GM23338 (cell line): Measurements from ENCODE around the gene RAB5B. TPM values are rescaled to one million over a fixed set of nuclear protein-coding genes. Genes with fewer than 3 reads are reported as not detected.

ENCODE experiments used
- ATAC-seq: fragments of 200-7000 bp; cut with Tn5 transposase; 3 replicates; pipeline ENCODE4 v1.9.1; 2020
- DNase-seq: peaks from one replicate; pipeline ENCODE4 v3.0.0-alpha.2; 2015; ENCODE audit warnings: low spot score
- H2AFZ ChIP-seq: fragments of 200-600 bp; sonication (generic); 2 replicates; pipeline ENCODE4 v1.8.0; 2016; ENCODE audit warnings: antibody characterized with exemption, mild to moderate bottlenecking, moderate library complexity
- H3F3A ChIP-seq: fragments of 200-600 bp; sonication (generic); replicated peaks from 2 replicates; pipeline ENCODE4 v1.8.0; 2017; ENCODE audit warnings: antibody characterized with exemption, mixed run types, low read depth
- H3K27ac ChIP-seq: fragments of 200-600 bp; sonication (generic); 2 replicates; pipeline ENCODE4 v1.6.1; 2016; ENCODE audit warnings: low read depth
- H3K27me3 ChIP-seq: fragments of 200-600 bp; sonication (generic); 2 replicates; pipeline ENCODE4 v1.8.0; 2016; ENCODE audit warnings: mild to moderate bottlenecking, mixed run types, moderate library complexity; ENCODE audit not compliant: insufficient read depth
- H3K36me3 ChIP-seq: fragments of 200-600 bp; sonication (generic); 2 replicates; pipeline ENCODE4 v1.8.0; 2016; ENCODE audit warnings: mild to moderate bottlenecking; ENCODE audit not compliant: insufficient read depth
- H3K4me1 ChIP-seq: fragments of 200-600 bp; sonication (generic); 2 replicates; pipeline ENCODE4 v1.8.0; 2016; ENCODE audit warnings: mild to moderate bottlenecking, moderate library complexity; ENCODE audit not compliant: insufficient read depth
- H3K4me2 ChIP-seq: fragments of 200-600 bp; sonication (generic); 2 replicates; pipeline ENCODE4 v1.7.1; 2017; ENCODE audit warnings: mixed run types
- H3K4me3 ChIP-seq: fragments of 200-600 bp; sonication (generic); 2 replicates; pipeline ENCODE4 v1.6.1; 2016; ENCODE audit warnings: mixed run types
- H3K79me2 ChIP-seq: fragments of 200-600 bp; sonication (generic); replicated peaks from 2 replicates; pipeline ENCODE4 v1.8.0; 2017; ENCODE audit warnings: mild to moderate bottlenecking; ENCODE audit not compliant: insufficient read depth
- H3K9me2 ChIP-seq: fragments of 200-600 bp; sonication (generic); 2 replicates; pipeline ENCODE4 v1.8.0; 2017; ENCODE audit not compliant: insufficient read depth
- H4K20me1 ChIP-seq: fragments of 200-600 bp; sonication (generic); replicated peaks from 2 replicates; pipeline ENCODE4 v1.8.0; 2017; ENCODE audit warnings: mild to moderate bottlenecking; ENCODE audit not compliant: insufficient read depth
- H3K27ac Mint-ChIP-seq: 2 replicates; pipeline ENCODE4 v1.8.0; 2020; ENCODE audit warnings: inconsistent platforms, mild to moderate bottlenecking, moderate library complexity, mixed read lengths
- H3K27me3 Mint-ChIP-seq: 3 replicates; pipeline ENCODE4 v1.8.0; 2022; ENCODE audit warnings: low read depth, mild to moderate bottlenecking, moderate library complexity, mixed read lengths, inconsistent platforms; ENCODE audit not compliant: insufficient read depth, poor library complexity
- H3K36me3 Mint-ChIP-seq: 3 replicates; pipeline ENCODE4 v1.8.0; 2021; ENCODE audit warnings: low read depth, mild to moderate bottlenecking, inconsistent platforms, moderate library complexity, mixed read lengths
- H3K4me1 Mint-ChIP-seq: 3 replicates; pipeline ENCODE4 v1.8.0; 2020; ENCODE audit warnings: mild to moderate bottlenecking, inconsistent platforms, mixed read lengths
- H3K4me3 Mint-ChIP-seq: 3 replicates; pipeline ENCODE4 v1.8.0; 2021; ENCODE audit warnings: moderate library complexity, mild to moderate bottlenecking, inconsistent platforms, mixed read lengths
- H3K9me3 Mint-ChIP-seq: 3 replicates; pipeline ENCODE4 v1.8.0; 2020; ENCODE audit warnings: moderate library complexity, mild to moderate bottlenecking, inconsistent platforms, mixed read lengths
- CREB1 ChIP-seq: fragments of 250-450 bp; sonication (Bioruptor Pico); IDR thresholded peaks from 2 replicates; pipeline ENCODE4 v1.5.0; 2020; ENCODE audit warnings: low read depth, mild to moderate bottlenecking, moderate library complexity
- EZH2 ChIP-seq: fragments of 200-600 bp; sonication (generic); IDR thresholded peaks from one replicate; pipeline ENCODE4 v1.8.0; 2017; ENCODE audit warnings: antibody characterized with exemption, mild to moderate bottlenecking, low read depth; ENCODE audit not compliant: unreplicated experiment
- EZH2phosphoT487 ChIP-seq: fragments of 200-600 bp; sonication (generic); IDR thresholded peaks from one replicate; pipeline ENCODE4 v1.8.1; 2018; ENCODE audit warnings: antibody characterized with exemption; ENCODE audit not compliant: unreplicated experiment
- JUNB ChIP-seq: IDR thresholded peaks from one replicate; pipeline ENCODE4 v1.6.1; 2016; ENCODE audit warnings: antibody characterized with exemption; ENCODE audit not compliant: unreplicated experiment
- NANOG ChIP-seq: IDR thresholded peaks from 2 replicates; pipeline ENCODE4 v1.6.1; 2016; ENCODE audit warnings: antibody characterized with exemption, borderline replicate concordance
- POLR2AphosphoS5 ChIP-seq: IDR thresholded peaks from 2 replicates; pipeline ENCODE4 v1.6.1; 2016; ENCODE audit warnings: antibody characterized with exemption, low read depth
- STAT1 ChIP-seq: IDR thresholded peaks from one replicate; pipeline ENCODE4 v1.6.1; 2016; ENCODE audit warnings: antibody characterized with exemption; ENCODE audit not compliant: unreplicated experiment
- ZNF114 ChIP-seq: fragments of 250-450 bp; sonication (Bioruptor Pico); IDR thresholded peaks from 2 replicates; pipeline ENCODE4 v1.5.0; 2020; ENCODE audit warnings: mild to moderate bottlenecking, moderate library complexity
- ZNF331 ChIP-seq: fragments of 250-450 bp; sonication (Bioruptor Pico); IDR thresholded peaks from 2 replicates; pipeline ENCODE4 v1.5.0; 2020; ENCODE audit warnings: low read depth, mild to moderate bottlenecking, moderate library complexity
- polyA plus RNA-seq: library from polyadenylated mRNA; unstranded; fragments of >200 nt; fragmentation: Nextera tagmentation; extraction: Ambion mirVana; gene quantifications from 2 replicates; pipeline ENCODE4 v1.2.1, GENCODE V29; 2016
- total RNA-seq: library from RNA; depleted of rRNA; stranded (reverse); fragments of >200 nt; shearing (Covaris generic); gene quantifications from 2 replicates; pipeline ENCODE4 v1.2.3, GENCODE V29; 2014; rRNA removed
- TF ChIP-seq, protein P1 (sequence below): IDR thresholded peaks from 2 replicates; pipeline ENCODE4 v1.6.1; 2016; ENCODE audit warnings: antibody characterized with exemption
- TF ChIP-seq, protein P2 (sequence below), 2 experiments: fragments of 200-600 bp in 1 of 2; sonication (generic) in 1 of 2; conservative IDR thresholded peaks; 2 replicates each; pipeline versions ENCODE4 v1.5.1 to v1.6.1; 2016 to 2017; ENCODE audit warnings: antibody characterized with exemption in 2 of 2, low read depth in 2 of 2, mild to moderate bottlenecking in 2 of 2, moderate library complexity in 1 of 2
- TF ChIP-seq, protein P3 (sequence below): IDR thresholded peaks from one replicate; pipeline ENCODE4 v1.6.1; 2018; ENCODE audit warnings: antibody characterized with exemption; ENCODE audit not compliant: unreplicated experiment

The RAB5B gene
- total and polyA plus RNA-seq, 2 experiments from 2014 or later, result 19.7 to 46.5 TPM

DNA sequence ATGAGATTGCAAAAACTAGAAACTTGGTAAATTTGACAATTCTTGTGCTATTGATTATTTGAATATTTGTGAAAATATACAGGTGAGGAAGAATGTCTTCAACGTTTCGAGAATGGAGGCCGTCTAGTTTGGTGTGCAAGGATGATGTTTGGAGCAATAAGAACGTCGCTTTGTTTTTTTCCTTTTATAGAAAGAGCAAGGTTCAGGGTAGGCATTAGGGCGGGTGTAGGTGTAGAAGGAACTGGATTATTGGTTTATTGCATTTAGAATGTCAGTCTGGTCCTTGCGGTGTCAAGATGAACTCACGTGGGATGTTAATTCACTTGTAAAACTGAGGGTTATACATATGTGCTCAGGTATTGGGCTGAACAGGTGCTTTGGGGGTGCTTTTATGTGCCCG is 69.0 kb downstream of the RAB5B start:
- H3K4me2 ChIP-seq, result peak overlapping the region; percentile 100
- peak overlapping the region; percentile 98 for H3K27ac ChIP-seq
- peaks cover 19% of the 10 kb centered on the region for H4K20me1 ChIP-seq
- TF ChIP-seq CREB1 (CRISPR knock-in tag), result no peak
- TF ChIP-seq, protein P1, sequence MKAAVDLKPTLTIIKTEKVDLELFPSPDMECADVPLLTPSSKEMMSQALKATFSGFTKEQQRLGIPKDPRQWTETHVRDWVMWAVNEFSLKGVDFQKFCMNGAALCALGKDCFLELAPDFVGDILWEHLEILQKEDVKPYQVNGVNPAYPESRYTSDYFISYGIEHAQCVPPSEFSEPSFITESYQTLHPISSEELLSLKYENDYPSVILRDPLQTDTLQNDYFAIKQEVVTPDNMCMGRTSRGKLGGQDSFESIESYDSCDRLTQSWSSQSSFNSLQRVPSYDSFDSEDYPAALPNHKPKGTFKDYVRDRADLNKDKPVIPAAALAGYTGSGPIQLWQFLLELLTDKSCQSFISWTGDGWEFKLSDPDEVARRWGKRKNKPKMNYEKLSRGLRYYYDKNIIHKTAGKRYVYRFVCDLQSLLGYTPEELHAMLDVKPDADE, result no peak
- no peak for TF ChIP-seq NANOG
- TF ChIP-seq, protein P2, sequence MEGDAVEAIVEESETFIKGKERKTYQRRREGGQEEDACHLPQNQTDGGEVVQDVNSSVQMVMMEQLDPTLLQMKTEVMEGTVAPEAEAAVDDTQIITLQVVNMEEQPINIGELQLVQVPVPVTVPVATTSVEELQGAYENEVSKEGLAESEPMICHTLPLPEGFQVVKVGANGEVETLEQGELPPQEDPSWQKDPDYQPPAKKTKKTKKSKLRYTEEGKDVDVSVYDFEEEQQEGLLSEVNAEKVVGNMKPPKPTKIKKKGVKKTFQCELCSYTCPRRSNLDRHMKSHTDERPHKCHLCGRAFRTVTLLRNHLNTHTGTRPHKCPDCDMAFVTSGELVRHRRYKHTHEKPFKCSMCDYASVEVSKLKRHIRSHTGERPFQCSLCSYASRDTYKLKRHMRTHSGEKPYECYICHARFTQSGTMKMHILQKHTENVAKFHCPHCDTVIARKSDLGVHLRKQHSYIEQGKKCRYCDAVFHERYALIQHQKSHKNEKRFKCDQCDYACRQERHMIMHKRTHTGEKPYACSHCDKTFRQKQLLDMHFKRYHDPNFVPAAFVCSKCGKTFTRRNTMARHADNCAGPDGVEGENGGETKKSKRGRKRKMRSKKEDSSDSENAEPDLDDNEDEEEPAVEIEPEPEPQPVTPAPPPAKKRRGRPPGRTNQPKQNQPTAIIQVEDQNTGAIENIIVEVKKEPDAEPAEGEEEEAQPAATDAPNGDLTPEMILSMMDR (conservative IDR thresholded peaks at IDR 0.05; ENCODE audit: low read depth in 2 of 2), result no peak
- no peak for TF ChIP-seq ZNF331 (CRISPR knock-in tag)
- no peak for TF ChIP-seq EZH2phosphoT487
- TF ChIP-seq STAT1, result no peak
- TF ChIP-seq, protein P3, sequence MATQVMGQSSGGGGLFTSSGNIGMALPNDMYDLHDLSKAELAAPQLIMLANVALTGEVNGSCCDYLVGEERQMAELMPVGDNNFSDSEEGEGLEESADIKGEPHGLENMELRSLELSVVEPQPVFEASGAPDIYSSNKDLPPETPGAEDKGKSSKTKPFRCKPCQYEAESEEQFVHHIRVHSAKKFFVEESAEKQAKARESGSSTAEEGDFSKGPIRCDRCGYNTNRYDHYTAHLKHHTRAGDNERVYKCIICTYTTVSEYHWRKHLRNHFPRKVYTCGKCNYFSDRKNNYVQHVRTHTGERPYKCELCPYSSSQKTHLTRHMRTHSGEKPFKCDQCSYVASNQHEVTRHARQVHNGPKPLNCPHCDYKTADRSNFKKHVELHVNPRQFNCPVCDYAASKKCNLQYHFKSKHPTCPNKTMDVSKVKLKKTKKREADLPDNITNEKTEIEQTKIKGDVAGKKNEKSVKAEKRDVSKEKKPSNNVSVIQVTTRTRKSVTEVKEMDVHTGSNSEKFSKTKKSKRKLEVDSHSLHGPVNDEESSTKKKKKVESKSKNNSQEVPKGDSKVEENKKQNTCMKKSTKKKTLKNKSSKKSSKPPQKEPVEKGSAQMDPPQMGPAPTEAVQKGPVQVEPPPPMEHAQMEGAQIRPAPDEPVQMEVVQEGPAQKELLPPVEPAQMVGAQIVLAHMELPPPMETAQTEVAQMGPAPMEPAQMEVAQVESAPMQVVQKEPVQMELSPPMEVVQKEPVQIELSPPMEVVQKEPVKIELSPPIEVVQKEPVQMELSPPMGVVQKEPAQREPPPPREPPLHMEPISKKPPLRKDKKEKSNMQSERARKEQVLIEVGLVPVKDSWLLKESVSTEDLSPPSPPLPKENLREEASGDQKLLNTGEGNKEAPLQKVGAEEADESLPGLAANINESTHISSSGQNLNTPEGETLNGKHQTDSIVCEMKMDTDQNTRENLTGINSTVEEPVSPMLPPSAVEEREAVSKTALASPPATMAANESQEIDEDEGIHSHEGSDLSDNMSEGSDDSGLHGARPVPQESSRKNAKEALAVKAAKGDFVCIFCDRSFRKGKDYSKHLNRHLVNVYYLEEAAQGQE, result no peak
- no peak for TF ChIP-seq EZH2
- TF ChIP-seq JUNB, result no peak
- no peak for TF ChIP-seq POLR2AphosphoS5
- TF ChIP-seq ZNF114 (CRISPR knock-in tag), result no peak
- peaks cover 40% of the 10 kb centered on the region for H3K36me3 Mint-ChIP-seq
- no peaks in the 10 kb centered on the region for H3K27me3 ChIP-seq
- no peaks in the 10 kb centered on the region; the same call in 1 of the 3 replicates for H3K9me3 Mint-ChIP-seq
- H3K4me1 ChIP-seq, result peaks cover 28% of the 10 kb centered on the region
- H3K9me2 ChIP-seq, result no peaks in the 10 kb centered on the region
- H3K4me1 Mint-ChIP-seq, result peaks cover 37% of the 10 kb centered on the region
- ATAC-seq (no peak), DNase-seq (no peak)
- H3K27ac Mint-ChIP-seq, result peak overlapping the region; percentile 99
- H3K27me3 Mint-ChIP-seq, result peaks cover 5% of the 10 kb centered on the region
- peaks cover 21% of the 10 kb centered on the region for H3K79me2 ChIP-seq
- H3K4me3 ChIP-seq, result peak overlapping the region; percentile 99
- peaks cover 51% of the 10 kb centered on the region for H3F3A ChIP-seq
- peaks cover 23% of the 10 kb centered on the region for H3K36me3 ChIP-seq
- H3K4me3 Mint-ChIP-seq, result peak overlapping the region; percentile 95
- H2AFZ ChIP-seq, result no peak overlapping the region

Other genes starting within 250 kb of the RAB5B start
- 294 and 307 TPM in 2 replicates for gene CD63, start 245.1 kb upstream of the RAB5B start, total RNA-seq
- gene CD63, start 245.1 kb upstream of the RAB5B start, polyA plus RNA-seq, result 670 and 685 TPM in 2 replicates
- gene GDF11, start 231.0 kb upstream of the RAB5B start, total RNA-seq, result 12.5 and 12.6 TPM in 2 replicates
- 3.7 and 3.8 TPM in 2 replicates for gene GDF11, start 231.0 kb upstream of the RAB5B start, polyA plus RNA-seq
- gene SARNP, start 156.4 kb upstream of the RAB5B start, total RNA-seq, result 96.0 and 115 TPM in 2 replicates
- 291 and 313 TPM in 2 replicates for gene SARNP, start 156.4 kb upstream of the RAB5B start, polyA plus RNA-seq
- 12.4 and 18.0 TPM in 2 replicates for gene ORMDL2, start 156.0 kb upstream of the RAB5B start, total RNA-seq
- gene ORMDL2, start 156.0 kb upstream of the RAB5B start, polyA plus RNA-seq, result 55.1 and 58.7 TPM in 2 replicates
- 28.9 and 35.1 TPM in 2 replicates for gene DNAJC14, start 144.5 kb upstream of the RAB5B start, total RNA-seq
- 8.9 and 9.7 TPM in 2 replicates for gene DNAJC14, start 144.5 kb upstream of the RAB5B start, polyA plus RNA-seq
- gene MMP19, start 131.1 kb upstream of the RAB5B start, total RNA-seq, result 0.08 and 1.4 TPM in 2 replicates
- 0.17 and 1.5 TPM in 2 replicates for gene MMP19, start 131.1 kb upstream of the RAB5B start, polyA plus RNA-seq
- 70.2 and 75.9 TPM in 2 replicates for gene PYM1, start 46.2 kb upstream of the RAB5B start, total RNA-seq
- gene PYM1, start 46.2 kb upstream of the RAB5B start, polyA plus RNA-seq, result 150 and 151 TPM in 2 replicates
- 16.1 and 35.9 TPM in 2 replicates for gene DGKA, start 42.9 kb upstream of the RAB5B start, total RNA-seq
- 22.5 and 24.6 TPM in 2 replicates for gene DGKA, start 42.9 kb upstream of the RAB5B start, polyA plus RNA-seq
- gene PMEL, start 8.0 kb upstream of the RAB5B start, total RNA-seq, result 81.6 and 108 TPM in 2 replicates
- gene PMEL, start 8.0 kb upstream of the RAB5B start, polyA plus RNA-seq, result 64.5 and 68.1 TPM in 2 replicates
- gene CDK2, start 7.2 kb upstream of the RAB5B start, total RNA-seq, result 27.7 and 31.0 TPM in 2 replicates
- gene CDK2, start 7.2 kb upstream of the RAB5B start, polyA plus RNA-seq, result 14.1 and 15.2 TPM in 2 replicates
- 21.9 and 27.5 TPM in 2 replicates for gene SUOX, start 23.2 kb downstream of the RAB5B start, total RNA-seq
- gene SUOX, start 23.2 kb downstream of the RAB5B start, polyA plus RNA-seq, result 13.9 and 14.0 TPM in 2 replicates
- 9.0 and 12.2 TPM in 2 replicates for gene IKZF4, start 47.0 kb downstream of the RAB5B start, total RNA-seq
- 4.3 and 4.6 TPM in 2 replicates for gene IKZF4, start 47.0 kb downstream of the RAB5B start, polyA plus RNA-seq
- 321 and 655 TPM in 2 replicates for gene RPS26, start 67.8 kb downstream of the RAB5B start, total RNA-seq
- 772 and 774 TPM in 2 replicates for gene RPS26, start 67.8 kb downstream of the RAB5B start, polyA plus RNA-seq
- 44.4 and 54.4 TPM in 2 replicates for gene ERBB3, start 106.1 kb downstream of the RAB5B start, total RNA-seq
- gene ERBB3, start 106.1 kb downstream of the RAB5B start, polyA plus RNA-seq, result 21.0 and 23.3 TPM in 2 replicates
- gene PA2G4, start 130.5 kb downstream of the RAB5B start, total RNA-seq, result 231 and 237 TPM in 2 replicates
- 349 and 373 TPM in 2 replicates for gene PA2G4, start 130.5 kb downstream of the RAB5B start, polyA plus RNA-seq
- 1,633 and 2,039 TPM in 2 replicates for gene RPL41, start 142.6 kb downstream of the RAB5B start, total RNA-seq
- gene RPL41, start 142.6 kb downstream of the RAB5B start, polyA plus RNA-seq, result 3,858 and 3,875 TPM in 2 replicates
- 4.2 and 5.4 TPM in 2 replicates for gene ZC3H10, start 144.2 kb downstream of the RAB5B start, total RNA-seq
- gene ZC3H10, start 144.2 kb downstream of the RAB5B start, polyA plus RNA-seq, result 2.2 and 2.7 TPM in 2 replicates
- gene ESYT1, start 154.2 kb downstream of the RAB5B start, total RNA-seq, result 97.2 and 142 TPM in 2 replicates
- gene ESYT1, start 154.2 kb downstream of the RAB5B start, polyA plus RNA-seq, result 23.3 and 26.2 TPM in 2 replicates
- 96.9 and 103 TPM in 2 replicates for gene MYL6B, start 178.5 kb downstream of the RAB5B start, total RNA-seq
- 164 and 170 TPM in 2 replicates for gene MYL6B, start 178.5 kb downstream of the RAB5B start, polyA plus RNA-seq
- gene MYL6, start 184.3 kb downstream of the RAB5B start, total RNA-seq, result 1,092 and 1,271 TPM in 2 replicates
- 1,545 and 1,548 TPM in 2 replicates for gene MYL6, start 184.3 kb downstream of the RAB5B start, polyA plus RNA-seq
- gene SMARCC2, start 215.4 kb downstream of the RAB5B start, total RNA-seq, result 40.4 and 44.5 TPM in 2 replicates
- 52.1 and 68.3 TPM in 2 replicates for gene SMARCC2, start 215.4 kb downstream of the RAB5B start, polyA plus RNA-seq
- 68.2 and 77.1 TPM in 2 replicates for gene RNF41, start 247.8 kb downstream of the RAB5B start, total RNA-seq
- gene RNF41, start 247.8 kb downstream of the RAB5B start, polyA plus RNA-seq, result 14.8 and 15.3 TPM in 2 replicates